PFSK-1 (cell line): ENCODE measurements around the gene EEF1AKMT3.

Experiments
- POLR2AphosphoS5 ChIP-seq: IDR thresholded peaks from 2 replicates; pipeline ENCODE4 v1.6.1; 2012; ENCODE audit warnings: low read depth, mild to moderate bottlenecking, control low read depth, low read length, moderate library complexity
- REST ChIP-seq, 2 experiments: IDR thresholded peaks; 2 replicates each; pipeline versions ENCODE4 v1.6.1 to v1.8.0; 2011 to 2012; ENCODE audit warnings: low read depth in 2 of 2, low read length in 2 of 2, control low read depth in 1 of 2, inconsistent platforms in 1 of 2, mild to moderate bottlenecking in 1 of 2, moderate library complexity in 1 of 2; ENCODE audit not compliant: insufficient read depth in 1 of 2
- SIN3A ChIP-seq: IDR thresholded peaks from 2 replicates; pipeline ENCODE4 v1.6.1; 2012; ENCODE audit warnings: mild to moderate bottlenecking, low read length, moderate library complexity, borderline replicate concordance; ENCODE audit not compliant: insufficient read depth
- TAF1 ChIP-seq: IDR thresholded peaks from 2 replicates; pipeline ENCODE4 v1.6.1; 2012; ENCODE audit warnings: low read length, control low read depth, borderline replicate concordance; ENCODE audit not compliant: insufficient read depth

- no peak for TF ChIP-seq POLR2AphosphoS5
- no peak for TF ChIP-seq TAF1
- TF ChIP-seq SIN3A: no peak
- no peak for TF ChIP-seq REST (IDR thresholded peaks at IDR 0.05; ENCODE audit: insufficient read depth in 1 of 2, low read depth in 2 of 2, low read length in 2 of 2)
These were observed 9.4 kb downstream of the EEF1AKMT3 start for GRCh38 chr12:57781801-57782200.
